Ecto neural progenitor cell (in vitro differentiated cells): ENCODE results near the gene MYL5.
"Not testable (repeated sequence)": the region's sequence is repeated elsewhere in the genome, so short reads cannot be mapped to it uniquely, and the experiment has no call there.

Experiments used
- DNase-seq: peaks from one replicate; pipeline ENCODE4 v3.0.0-alpha.2; 2018; ENCODE audit warnings: low spot score

MYL5 gene

DNA sequence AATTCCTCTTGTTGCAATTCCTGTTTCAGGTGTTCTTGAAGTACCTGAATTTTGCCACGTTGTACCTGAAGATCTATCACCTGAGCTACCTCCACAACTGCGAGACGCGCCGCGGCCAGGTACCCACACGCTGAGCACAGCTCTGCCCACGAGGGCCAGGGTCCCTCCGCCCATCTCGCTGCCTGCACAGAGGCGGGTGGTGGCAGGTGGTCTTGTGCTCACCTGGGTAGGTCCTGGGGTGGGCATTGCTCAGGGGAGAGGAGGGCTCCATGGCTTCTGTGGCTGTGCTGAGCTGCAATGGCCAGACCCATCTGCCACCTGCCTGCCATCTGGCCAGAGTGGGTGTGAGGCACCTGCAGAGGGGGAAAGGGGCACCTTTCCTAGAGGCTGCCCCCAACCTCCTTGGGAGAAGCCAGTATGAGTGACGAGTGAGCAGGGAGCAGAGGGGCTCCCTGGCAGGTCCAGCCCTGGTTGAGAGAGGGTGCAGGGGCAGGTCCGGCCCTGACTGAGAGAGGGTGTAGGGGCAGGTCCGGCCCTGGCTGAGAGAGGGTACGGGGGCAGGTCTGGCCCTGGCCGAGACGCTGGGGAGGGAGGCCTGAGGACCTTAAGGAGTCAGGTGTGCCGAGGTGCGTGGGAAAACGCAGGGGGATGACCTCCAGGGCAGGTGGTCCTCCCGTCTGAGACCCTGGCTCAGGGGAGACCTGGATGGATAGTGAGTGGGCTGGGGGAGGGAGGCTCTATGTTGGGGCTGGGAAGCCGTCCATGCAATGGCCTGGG is 38.3 kb upstream of the MYL5 start:
- no peak for DNase-seq

DNA sequence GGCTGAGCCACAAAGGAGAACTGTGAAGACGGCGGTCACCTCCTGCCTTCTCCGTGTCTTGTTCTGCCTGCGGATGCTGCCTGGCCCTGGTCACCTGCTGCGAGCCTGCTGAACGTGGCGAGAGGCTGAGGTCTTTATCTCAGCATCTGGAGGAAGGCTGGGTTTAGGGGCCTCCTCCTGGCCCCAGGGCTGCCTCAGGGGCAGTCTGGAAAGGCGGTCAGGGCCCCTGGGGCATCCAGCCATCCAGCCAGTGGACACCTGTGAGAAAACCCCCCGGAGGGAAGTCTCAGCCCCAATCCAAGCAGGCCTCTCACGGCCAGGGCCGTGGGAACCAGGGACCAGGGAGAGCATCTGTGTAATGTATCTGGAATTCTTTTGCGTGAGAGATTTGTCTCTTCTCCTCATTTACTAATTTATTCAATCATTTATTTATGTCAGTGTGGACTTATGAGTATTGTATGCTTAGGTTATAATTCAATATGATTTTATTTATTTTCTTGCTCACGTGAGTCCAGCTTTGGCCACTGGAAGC is 37.6 kb upstream of the MYL5 start:
- no peak for DNase-seq

DNA sequence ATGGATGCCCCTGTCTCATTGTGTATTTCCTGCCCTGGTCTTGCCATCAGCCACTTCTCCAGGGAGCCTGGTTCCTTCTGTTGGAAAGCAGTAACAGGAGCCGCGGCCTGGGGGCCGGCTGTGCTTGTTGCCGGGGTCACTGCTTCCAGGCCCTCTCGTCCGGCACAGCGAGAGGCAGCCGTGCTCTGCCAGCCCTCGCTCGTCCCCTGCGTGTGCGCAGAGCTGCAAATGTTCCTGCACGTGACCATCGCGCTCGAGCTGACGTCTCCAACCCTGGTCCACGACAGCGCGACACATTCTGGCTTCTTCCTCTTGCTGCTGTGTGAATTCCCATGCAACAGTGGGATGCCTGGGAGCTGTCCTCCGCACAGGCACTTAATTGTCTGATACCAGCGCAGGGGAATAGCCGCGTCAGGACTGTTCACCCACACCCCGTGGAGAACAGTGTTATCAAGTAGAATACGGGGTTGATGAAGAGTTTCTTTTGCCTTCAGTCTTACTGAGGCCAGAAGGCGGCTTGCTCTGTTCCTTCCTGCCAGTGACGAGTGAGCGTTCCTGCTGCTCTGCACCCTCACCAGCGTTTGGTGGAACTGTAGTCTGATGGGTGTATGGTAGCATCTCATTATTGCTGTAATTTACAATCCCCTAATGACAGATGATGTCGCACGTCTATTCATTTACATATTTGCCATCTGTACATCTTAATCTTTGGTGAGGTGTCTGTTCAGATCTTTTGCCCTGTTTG is 36.6 kb upstream of the MYL5 start:
- no peak for DNase-seq

DNA sequence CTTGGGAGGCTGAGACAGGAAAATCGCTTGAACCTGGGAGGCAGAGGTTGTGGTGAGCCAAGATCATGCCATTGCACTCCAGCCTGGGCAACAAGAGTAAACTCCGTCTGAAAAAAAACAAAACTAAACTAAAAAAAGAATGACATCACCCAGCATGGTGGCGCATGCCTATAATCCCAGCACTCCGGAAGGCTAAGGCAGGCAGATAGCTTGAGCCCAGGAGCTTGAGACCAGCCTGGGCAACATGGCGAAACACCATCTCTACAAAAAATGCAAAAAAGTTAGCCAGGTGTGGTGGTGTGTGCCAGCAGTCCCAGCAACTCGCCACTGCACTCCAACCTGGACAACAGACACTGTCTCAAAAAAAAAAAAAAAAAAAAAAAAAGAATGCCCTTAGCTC is 32.0 kb upstream of the MYL5 start:
- DNase-seq: not testable (repeated sequence)

DNA sequence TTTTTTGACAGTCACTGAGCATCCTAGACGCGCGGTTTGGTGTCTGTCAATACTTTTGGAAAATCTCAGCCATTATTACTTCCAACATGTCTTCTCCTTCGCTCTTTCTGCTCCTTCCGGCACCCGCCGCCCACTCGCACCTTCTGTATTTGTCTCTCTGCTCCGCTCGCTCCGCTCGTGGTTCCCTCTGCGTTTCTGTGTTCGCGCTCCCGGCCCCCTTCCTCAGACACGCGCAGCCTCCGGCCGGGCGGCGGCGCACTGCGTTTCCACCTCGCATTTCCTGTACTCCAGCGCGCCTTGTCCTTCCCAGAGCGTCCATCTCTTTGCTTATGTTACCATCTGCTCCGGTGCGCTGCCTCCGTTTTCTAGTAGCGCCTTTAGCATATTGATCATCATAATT is 27.9 kb upstream of the MYL5 start:
- DNase-seq: no peak

DNA sequence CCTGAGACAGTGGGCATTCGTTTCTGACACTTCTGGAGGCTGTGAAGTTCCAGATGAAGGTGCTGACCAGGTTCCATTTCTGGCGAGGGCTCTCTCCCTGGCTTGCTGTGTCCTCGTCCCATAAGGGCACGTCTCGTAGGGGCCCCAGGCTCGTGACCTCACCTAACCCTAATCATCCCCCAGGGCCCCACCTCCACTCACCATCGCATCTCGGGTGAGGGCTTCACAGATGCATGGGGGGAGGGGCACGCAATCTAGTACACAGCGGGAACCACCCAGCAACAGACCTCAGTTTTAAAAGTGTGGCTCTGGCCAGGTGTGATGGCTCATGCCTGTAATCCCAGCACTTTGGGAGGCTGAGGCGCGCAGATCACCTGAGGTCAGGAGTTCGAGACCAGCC is 26.9 kb upstream of the MYL5 start:
- no peak for DNase-seq

DNA sequence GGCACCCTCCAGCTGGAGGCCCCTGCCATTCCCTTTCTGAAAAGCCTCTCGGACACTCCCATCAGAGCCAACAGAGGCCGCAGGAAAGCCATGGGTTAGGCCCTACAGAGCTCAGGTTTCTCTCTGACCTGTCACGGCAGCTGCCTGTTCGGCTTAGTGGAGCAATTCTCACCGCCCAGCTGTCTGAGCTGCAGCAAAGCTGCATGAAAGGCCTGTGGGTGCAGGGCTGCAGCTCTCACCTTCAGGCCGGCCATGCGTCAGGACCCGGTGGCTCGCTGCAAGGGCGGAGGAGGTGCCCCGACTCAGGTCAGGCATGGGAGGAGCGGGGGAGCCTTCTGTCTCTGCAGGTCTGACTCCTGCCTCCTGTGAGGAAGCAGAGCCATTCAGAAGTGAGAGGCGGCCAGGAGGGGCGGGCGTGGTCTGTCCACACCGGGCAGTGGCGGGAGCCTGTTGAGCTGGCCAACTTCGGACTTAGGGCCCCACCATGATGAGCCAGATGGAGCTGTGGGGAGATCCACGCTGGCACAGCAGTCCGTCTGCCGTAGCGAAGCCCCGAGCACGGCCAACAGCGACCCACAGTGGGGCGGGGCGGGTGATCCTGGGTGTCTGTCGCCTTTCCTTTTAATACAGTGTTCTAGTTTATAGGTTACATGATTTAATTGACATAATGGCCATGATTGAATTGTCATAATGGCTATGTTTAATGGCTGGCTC is 25.6 kb upstream of the MYL5 start:
- DNase-seq: peak; percentile 71

DNA sequence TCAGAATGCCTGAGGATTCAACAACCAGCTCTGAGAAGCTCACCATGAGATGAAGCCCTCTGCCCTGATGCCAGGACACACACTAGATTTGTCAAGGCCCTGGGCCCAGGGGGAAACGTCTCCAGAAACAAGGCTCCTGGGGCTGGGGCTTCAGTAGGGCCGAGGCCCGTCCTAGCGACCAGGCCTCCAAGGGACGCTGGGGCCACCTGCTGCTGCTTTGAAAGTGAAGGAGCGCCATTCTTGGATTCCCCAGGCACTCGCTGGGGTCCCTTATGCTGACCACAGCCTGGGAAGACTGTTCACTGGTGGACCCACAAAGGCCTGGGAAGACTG is 25.1 kb upstream of the MYL5 start:
- DNase-seq: no peak

DNA sequence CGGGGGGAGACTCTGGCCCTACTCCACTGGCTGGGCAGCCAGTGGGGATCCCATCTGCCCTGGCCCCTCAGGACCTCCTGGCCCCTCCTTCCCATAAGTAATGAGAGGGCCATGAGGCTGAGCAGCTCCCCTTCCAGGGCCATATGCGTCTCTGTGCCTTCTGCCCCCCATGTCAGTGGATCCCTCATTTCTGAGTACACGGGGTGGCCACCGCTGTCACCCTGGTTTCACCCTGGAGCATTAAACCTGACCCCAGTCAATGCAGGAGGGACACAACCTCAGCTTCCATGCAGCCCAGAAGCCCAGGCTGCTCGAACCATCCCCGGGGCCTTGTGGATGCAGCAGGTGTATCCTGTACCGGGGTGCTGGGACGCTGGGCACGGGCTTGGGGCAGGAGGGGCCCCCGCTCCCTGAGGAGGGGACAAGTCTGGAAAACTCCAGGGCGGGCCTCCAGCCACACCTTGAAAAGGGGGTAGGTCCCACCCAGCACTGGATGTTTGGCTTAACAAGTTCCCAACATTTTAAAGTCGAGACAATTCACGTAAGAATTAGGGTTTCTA is 24.5 kb upstream of the MYL5 start:
- no peak for DNase-seq

DNA sequence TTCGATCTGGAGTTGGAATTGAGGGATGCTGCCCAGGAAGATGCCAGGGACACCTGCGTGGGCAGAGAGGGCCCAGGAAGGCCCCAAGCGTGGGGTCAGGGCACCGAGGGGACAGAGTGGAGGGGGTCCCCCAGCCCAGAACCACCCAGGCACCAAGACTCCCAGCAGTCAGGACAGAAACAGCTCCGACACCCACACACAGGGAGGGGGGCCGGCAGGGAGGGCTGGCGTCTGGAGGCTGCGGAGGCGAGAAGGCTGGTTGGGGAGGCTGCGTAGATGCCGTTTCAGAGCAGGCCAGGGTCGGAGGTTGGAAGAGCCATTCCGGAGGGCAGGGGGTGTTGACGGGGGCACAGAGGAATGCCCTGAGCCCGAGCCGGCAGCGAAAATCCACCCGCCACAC is 23.9 kb upstream of the MYL5 start:
- no peak for DNase-seq

DNA sequence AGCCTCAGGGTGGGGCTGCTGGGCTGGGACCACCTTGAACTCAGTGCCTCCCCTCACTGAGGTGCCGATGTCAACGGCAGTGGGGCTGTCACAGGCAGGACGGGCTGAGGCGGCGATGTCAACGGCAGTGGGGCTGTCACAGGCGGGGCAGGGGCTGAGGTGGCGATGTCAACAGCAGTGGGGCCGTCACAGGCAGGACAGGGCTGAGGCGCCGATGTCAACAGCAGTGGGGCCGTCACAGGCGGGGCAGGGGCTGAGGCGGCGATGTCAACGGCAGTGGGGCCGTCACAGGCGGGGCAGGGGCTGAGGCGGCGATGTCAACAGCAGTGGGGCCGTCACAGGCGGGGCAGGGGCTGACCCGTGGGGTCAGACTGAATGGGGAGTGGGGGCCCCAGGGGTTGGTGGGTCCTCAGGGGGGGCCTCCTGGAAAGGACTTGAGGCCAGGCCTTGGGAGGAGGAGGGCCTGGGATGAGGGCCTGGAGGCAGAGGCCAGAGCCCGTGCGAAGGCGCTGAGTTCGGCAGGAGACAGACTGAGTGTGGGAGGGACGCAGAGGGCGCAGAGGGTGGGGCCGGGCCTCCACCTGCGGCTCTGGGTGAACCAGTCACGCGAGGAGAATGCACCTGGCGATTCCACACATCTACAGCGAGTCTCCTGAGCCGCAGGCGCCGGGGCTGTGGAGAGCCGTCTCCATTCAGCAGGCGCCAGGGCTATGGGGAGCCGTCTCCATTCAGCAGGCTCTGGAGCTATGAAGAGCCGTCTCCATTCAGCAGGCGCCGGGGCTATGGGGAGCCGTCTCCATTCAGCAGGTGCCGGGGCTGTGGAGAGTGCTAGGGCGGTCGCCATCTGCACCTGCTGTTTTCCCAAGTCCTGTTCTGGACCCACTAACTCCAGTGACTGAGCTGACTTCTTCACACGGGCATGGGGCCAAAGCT is 23.1 kb upstream of the MYL5 start:
- no peak for DNase-seq

DNA sequence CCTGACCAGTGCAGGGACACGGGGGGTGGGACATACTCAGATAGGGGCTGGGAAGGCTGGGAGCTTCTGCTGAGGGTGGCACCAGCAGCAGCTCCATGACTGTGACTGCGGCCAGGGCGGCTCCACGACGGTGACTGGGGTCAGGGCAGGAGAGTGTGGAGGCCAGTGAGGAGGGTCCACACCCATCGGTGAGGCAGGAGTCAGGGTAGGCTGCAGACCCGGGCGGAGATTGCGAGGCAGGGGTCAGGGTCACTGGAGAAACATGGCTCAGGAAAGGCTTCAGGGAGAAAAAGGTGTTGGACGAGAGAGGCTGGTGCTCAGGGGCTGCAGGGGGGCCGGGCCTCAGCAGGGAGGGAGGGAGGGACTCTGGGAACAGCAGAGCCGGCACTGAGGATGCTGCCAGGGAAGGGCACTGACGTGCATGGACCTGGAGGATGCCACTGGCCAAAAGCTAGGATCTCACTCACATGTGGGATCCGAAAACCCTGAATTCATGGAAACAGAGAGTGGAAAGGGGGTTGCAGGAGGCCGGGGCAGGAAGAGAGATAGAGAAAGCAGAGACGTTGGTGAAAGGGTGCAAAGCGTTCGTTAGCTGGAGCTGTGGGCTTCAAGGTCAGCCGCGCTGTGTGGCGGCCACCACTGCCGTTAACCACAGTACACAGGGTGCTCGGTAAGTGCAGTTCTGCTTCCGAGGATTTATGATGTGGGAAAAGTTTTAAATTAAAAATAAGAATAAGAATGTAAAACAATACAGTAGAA is 22.3 kb upstream of the MYL5 start:
- no peak for DNase-seq

DNA sequence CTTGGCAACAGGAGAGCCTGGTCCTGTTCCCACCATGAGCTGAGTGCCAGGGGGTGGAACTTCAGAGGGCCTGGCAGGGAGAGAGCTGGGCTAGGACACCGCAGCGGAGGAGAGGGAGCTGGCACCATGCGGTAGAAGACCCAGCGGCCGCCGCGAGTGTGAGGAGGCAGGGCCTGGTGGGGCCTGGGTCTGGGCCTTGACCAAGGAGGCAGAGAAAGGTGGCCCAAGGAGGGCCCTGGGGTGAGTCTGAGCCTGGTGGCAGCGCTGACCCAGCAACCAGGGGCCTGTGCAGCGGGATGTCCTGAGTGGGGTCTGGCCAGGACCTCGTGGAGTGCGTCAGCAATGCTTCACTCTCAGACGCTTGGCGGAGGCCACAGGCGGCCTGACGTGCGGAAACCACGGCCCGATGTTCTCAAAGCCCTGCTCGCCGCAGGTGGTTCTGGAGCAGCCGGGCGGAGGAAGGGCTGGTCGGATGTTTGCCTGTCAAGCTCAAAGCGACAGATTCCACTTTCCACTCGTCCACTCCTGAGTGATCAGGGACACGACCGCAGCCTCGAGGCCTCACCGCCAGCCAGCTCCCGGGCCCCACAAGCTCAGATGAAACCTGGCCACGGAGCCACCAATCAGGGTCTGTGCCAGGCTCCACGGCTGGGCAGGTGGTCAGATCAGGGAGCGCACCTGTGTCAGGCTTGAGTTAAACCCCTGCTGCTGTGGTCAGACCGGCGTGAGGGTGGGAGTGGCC is 21.1 kb upstream of the MYL5 start:
- DNase-seq: no peak

DNA sequence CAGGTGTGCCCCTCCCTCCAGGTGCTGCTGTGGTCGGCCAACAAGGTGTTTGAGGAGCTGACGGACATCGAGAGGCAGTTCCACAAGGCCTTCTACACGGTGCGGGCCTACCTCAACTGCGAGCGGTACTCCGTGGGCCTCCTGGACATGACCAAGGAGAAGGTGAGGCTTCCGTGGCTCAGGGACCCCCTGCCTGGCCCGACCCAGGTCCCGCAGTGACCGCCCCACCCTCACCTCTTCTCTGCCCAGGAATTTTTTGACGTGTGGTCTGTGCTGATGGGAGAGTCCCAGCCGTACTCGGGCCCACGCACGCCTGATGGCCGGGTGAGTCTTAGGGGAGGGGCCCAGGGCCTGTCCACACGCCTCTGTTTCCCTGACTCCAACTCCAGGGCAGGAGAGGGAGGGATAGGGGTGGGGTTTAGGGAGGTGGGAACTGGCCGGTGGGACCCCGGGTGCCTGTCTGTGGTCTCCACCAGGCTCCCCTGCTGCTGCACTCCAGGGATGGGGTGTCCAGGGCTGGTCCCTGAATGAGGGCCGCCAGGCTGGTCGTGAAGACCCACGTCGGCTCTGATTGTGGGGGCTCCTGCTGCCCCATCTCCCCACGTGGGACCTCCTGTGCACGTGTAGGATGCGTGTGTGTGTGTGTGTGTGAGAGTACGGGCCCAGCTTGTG is 20.4 kb upstream of the MYL5 start:
- no peak for DNase-seq

DNA sequence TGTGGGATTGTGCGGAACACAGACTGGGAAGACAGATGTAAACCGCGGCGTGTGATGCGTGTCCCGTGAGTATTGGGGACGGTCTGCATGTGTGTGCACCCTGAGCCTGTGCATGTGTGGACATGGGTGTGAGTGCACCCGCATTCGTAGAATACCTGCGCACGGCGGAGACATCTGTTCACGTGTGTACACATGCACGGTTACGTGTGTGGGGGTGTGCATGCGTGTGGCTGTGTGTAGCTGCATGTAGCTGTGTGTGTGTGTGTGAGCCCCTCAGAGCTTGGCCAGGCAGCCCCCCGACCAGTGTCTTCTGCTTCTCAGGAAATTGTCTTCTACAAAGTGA is 19.9 kb upstream of the MYL5 start:
- no peak for DNase-seq

DNA sequence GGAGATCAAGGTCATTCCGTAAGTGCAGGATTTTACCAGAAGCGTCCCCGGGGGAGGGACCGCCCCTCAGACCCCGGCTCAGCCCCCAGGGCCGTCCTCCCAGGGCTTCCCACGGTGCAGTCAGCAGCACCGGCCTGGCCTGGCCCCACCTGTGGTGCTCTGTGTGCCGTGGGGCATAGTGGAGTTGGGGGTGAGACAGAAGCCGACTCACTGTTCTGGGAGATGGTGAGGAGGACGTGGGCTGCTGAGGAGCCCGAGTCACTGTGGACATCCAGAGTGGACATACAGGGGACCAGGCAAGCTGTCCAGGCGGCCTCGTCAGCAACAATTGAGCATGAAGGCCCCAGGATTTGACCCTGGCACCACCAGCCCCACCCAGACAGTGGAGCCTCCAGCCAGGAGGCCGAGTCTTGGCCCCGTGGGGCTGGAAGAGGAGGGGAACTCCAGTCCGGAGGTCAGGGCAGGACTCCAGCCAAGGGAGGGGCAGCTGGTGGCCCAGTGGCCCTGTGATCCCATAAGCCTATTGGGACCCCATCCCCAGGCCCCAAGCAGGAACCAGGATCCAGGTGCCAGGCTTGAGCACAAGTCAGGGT is 19.4 kb upstream of the MYL5 start:
- DNase-seq: no peak

DNA sequence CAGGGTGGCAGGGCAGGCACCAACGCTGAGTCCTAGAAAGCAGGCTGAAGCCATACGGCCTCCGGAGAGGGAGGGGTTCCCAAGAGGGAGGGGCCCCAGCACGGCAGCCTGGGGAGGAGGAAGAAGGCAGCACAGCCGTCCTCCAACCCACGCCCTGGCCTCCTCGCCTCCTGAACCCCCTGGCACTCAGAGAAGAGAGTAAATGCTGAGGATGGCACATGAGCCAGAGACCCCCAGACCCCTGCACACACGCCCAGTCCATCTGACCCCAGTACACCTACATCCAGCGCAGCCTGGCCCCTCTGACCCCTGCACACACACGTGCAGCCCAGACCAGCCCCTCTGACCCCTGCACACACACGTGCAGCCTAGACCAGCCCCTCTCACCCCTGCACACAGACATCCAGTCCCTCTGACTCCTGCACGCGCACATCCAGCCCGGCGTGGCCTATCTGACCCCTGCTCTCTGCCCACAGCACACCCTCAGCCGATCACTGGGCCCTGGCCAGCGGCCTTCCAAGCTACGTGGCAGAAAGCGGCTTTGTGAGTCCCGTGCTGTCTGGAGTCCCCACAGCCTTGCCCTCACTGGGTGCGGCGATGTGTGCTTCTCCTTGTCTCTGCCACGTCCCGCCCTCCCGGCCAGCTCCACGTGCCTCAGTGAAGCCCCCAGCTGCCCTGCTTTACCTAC is 18.7 kb upstream of the MYL5 start:
- no peak for DNase-seq
